ENCODE results near the gene ZBTB5.

ZBTB5 gene

DNA sequence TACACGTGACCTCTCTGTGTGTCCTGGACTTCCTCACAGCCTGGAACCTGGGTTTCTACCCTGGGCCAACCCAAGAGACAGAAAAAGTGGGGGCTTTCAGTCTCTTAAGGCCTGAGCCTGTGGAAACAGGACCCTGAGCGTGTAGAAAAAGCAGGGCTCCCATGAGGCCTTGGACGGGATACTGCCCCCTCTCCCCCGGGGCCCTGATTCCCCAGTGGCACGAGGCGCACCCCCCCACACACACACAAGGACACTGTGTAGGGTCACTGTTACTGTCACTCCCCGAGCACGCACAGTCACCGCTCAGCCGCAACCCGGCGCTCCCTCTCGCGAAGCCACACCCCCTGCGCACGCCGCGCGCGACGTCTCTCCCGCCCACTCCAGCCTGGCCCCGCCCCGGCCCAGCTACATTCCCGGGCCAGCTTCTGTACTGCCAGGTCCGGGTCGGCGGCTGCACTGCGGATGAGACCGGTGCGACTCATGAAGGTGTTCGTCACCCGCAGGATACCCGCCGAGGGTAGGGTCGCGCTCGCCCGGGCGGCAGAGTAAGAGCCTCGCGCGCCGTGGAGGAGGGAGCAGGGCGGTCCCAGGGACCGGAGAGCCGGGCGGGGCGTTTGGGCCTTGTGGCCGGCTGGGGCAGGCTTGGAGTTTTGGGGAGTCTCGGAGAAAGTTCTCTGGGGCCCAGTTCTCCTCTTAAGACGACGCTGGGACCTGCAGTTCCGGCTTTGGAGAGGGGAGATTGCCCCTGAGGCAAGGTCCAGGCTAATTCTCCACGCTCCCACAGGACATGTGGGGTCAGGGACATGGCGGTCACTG lies 42.8 kb downstream of the ZBTB5 start, which contains the start of gene GRHPR:
Gene GRHPR, plus strand, starts transcription at position 408 of the 816 bp plus-strand sequence. Its CDS starts 55 bp downstream, at position 463.
- peak; percentile 93 for DNase-seq

DNA sequence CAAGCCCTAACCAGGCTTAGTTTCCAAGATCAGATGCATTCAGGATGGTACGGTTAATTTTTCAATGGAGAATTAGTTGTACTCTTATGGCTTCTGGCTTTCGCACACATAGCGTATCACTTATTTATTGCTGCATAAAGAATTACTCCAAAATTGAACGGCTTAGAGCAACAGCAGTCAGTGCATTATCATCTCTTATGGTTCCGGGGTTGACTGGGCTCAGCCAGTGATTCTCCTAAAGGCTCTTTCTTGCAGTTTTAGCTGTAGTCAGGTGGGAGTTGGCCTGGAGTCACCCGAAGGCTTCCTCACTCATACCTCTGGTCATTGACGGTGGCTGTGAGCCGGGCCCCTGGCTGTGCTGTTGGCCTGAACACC lies 43.3 kb downstream of the ZBTB5 start:
- no peak for DNase-seq

DNA sequence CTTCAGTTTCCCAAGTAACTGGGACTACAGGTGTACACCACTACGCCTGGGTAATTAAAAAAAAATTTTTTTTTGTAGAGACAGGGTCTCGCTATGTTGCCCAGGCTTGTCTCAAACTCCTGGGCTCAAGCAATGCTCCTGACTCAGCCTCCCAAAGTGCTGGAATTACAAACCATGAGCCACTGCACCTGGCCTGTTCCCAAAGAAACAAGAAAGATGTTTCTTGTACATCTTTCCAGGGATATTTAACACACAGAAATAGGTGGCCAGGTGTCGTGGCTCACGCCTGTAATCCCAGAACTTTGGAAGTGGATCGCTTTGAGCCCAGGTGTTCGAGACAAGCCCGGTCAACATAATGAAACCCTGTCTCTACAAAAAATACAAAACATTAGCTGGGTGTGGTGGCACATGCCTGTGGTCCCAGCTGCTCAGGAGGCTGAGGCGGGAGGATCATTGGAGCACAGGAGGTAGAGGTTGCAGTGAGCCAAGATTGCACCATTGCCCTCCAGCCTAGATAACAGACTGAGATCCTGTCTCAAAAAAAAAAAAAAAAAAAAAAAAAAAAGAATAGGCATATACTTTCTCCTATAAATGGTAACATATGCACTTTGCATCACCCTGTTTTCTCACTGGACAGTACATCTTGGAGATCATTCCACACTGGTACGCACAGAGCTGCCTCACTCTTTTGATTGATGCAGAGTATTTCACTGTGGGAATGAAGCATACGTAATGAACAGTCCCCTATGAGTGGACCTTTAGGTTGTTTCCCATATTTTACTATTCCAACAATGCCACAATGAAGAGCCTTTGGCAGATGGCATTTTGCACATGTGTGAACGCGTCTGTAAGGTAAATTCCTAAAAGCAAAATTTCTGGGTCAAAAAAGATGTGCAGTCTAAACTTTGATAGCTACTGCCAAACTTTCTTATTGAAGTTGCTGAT lies 44.7 kb downstream of the ZBTB5 start:
- DNase-seq = no peak

DNA sequence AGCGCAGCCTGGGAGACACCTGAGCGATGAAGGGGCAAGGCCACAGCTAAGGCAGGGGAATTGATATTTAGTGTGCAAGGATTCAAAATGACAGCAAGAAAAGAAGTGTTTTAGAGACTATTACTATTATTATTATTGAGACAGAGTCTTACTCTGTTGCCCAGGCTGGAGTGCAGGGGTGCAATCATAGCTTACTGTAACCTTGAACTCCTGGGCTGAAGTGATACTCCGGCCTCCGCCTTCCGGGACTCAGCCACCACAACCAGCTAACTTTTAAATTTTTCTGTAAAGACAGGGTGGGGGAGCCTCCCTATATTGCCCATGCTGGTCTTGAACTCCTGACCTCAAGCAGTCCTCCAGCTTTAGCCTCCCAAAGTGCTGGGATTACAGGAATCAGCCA lies 46.0 kb downstream of the ZBTB5 start:
- no peak for DNase-seq

DNA sequence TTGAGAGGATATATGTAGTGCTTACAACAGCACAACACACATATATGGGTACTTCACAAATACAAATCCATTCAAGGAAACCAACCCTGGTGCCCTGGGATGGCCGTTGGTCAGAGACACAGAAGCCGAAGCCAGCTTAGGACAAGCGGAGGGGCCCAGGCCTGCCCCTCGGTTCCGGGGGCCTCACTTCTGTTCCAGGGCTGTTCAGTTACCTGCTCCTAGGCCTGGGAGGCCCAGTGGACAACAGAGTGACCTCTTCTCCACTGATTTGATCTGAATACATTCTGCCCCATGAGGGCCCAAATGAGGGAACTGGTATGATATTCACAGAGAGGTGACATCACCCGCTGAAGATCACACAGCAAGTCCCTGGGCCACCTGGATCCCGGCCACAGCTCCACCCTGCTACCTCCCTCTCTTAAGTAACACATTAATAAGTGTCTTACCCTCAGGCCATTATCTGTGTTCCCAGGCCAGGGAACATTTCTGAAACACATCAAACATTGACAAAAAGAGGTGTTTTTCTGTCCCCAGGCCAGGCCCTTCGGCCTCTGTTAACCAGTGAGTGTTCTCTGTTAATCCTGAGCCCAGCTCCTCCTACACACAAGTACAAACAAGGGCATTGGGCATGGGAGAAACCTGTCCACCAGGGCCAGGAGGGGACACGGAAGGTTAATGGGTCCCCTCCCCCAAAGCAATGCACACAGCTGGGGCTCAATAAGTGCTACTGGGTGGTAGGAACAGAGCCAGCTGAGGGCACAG lies 47.2 kb downstream of the ZBTB5 start:
- no peak for DNase-seq

DNA sequence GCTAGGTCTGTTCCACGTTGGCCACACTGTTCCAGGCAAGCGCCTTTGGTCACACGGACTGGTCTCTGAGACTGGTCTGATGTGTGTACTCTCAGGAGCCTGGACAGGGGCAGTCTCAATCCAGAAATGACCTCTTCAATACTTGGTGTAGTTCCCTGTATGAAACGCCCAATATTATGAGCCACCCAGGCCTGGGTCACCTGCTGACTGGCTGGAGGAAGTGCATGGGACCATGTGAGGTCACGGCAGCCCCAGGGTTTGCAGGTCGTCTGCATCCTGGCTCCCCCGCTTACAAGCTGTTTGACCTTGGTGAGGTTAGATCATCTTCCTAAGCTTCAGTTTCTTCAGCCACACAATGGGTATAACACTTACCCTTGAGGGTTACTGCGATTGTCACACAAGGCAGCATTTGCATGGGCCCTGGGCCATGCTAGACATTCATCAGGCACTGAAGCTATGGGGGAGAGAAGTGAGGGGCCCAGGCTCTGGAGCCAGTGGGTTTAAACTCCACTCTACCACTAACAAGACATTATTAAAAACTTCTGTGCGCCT lies 47.9 kb downstream of the ZBTB5 start:
- no peak for DNase-seq

DNA sequence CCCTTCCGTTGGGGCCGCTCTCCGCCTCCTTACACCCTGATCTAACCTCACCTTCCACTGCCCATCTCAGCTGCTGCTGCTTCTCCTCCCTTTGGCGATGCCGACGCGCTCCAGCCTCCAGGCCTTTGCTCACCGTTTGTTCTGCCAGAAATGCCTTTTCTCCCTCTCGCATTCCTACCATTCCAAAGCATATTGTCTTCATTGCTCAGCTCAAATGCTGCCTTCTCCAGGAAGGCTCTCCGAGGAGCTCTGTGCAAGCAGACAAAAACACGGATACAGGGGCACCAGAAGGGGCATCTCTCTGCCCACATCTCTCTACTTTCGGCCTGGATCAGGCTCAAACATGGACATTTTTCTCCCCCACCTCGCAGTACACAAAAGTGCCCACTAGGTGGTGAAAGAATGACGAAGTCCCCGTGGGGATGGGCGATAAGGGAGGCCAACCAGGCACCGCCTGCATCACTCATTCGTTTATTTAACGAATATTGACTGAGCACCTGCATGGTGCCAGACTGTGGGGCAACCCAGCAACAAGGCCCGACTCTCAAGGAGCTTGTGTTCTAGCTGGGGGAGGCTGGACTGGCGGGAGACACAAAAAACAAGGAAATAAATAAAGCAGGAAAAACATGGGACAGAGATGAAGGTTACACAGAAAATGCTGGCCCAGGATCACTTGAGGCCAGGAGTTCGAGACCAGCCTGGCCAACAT lies 50.1 kb downstream of the ZBTB5 start:
- peak; percentile 84 for DNase-seq

DNA sequence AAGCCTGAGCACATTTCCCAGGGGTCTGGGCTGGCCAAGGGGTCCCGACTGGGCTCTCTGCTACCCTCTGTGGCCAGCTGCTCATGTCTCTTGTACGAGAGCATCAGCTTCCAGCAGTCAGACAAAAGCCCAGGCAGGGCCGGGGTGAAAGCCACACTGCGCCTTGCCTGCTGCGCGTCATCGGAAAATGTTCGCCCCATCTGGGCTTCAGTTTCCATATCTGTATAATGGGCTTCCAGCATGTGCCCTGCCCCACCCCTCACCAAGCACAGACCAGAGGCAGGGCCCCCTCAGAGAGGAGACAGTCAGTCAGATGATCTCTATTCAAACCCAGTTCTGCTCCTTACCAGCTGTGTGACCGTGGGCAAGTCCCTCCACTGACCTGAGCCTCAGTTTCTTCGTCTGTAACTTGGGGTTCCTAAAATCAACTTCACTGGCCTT lies 50.7 kb downstream of the ZBTB5 start:
- DNase-seq = no peak

DNA sequence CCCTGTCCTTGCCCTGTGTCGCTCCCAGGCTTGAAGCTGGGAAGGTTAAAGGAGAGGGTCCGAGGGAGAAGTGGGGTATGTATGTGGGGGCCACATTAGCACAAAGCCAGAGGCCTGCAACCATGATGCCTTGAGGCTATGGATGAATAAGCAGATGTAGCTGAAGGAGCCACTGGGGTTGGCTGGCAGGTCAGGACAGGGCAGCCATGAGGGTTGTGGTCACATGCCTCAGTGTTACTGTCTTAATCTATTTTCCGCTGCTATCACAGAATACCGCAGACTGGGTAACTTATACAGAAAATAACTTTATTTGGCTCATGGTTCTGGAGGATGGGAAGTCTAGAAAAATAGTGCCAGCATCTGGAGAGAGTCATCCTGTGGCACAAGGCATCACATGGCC lies 51.9 kb downstream of the ZBTB5 start:
- DNase-seq = no peak

DNA sequence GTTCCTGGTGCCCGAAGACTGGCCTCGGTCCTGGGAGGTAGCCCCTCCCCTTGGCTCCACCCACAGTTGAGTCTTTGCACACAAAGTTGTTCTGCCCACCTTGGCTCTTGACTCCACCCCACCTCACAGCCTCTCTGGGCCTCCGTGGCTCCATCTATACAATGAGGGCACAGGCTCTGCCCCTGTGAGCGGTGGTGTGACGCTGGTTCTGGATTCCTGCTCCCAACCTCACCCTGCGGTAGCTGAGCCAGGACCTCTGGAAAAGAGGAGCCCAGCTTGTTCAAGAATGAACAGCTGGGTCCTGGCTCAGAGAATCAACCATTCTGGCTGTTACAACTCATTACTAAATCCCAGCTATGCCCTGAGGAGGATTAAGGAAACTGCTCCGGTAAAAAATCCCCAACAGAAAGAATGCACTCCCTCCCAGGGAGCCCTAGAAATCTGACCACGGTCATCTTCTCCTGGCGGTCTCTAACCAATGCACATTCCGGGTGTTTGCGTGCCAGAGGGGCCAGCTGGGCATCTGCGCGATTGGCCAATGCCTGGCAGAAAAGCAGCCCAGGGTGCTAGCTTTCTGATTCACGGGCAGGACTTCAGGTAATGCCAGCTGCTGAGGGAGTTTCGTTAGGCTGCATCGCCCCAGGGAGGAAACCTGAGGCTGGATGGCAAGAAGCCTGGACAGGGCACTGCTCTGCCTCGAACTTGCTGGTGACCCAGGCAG lies 52.7 kb downstream of the ZBTB5 start:
- no peak for DNase-seq

DNA sequence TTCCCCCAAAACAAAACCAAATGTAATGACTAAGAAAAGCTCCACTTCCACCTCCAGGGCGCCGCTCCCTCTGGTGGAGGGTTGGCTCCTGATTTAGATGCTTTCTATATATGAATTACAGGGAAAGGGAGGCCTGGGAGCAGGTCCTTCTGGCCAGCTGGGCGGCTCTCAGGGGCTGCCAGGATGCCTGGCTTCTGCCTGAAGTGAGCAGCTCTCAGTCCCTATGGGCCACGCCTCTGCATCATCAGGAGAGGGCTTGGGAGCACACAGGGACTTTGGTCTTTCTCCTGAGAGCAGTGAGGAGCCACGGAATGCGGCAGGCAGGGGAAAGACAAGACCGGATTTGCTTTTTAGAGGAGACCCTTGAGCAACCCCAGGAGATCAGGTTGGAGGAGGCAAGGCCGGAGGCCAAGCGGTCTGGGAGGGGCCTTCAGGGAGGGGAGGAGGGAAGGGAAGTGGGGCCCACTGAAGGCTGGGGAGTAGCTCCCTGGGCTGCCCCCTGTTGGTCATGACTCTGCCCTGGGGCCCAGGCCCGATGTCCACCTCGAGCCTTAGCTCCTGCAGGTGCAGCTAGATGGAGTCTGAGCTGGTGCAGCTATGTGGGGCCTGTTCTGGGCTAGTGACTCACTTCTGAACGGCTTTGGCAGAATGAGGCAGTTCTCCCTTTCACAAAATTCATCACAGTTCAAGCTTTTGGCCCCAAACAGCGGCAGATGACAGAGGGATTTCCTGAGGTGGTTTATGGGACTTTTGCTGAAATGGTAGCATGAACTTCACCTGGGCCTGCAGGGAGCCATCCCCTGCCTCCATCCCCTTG lies 54.1 kb downstream of the ZBTB5 start:
- peak; percentile 85 for DNase-seq

DNA sequence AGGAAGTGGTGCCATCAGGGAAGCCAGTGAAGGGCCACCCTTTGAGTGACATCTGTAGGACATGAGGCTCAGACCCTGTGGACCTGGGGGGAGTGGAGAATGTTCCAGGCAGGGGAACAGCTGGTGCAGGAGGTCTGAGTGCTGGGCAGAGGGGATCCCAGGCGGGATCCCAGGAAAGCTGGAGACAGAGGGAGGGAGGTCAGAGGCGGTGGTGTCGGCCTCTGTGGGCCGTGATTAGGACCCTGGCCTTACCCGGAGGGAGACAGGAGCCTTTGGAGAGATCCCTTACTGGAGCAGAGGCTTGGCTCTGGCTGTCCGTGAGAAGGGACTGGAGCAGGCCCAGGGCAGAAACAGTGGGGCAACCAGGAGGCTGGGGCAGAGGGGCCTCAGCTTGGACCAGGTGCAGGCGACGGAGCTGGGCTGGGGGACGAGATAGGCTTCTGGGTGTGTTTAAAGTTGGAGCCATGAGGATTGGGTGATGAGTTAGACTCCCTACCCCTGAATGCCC lies 54.8 kb downstream of the ZBTB5 start:
- DNase-seq = no peak

DNA sequence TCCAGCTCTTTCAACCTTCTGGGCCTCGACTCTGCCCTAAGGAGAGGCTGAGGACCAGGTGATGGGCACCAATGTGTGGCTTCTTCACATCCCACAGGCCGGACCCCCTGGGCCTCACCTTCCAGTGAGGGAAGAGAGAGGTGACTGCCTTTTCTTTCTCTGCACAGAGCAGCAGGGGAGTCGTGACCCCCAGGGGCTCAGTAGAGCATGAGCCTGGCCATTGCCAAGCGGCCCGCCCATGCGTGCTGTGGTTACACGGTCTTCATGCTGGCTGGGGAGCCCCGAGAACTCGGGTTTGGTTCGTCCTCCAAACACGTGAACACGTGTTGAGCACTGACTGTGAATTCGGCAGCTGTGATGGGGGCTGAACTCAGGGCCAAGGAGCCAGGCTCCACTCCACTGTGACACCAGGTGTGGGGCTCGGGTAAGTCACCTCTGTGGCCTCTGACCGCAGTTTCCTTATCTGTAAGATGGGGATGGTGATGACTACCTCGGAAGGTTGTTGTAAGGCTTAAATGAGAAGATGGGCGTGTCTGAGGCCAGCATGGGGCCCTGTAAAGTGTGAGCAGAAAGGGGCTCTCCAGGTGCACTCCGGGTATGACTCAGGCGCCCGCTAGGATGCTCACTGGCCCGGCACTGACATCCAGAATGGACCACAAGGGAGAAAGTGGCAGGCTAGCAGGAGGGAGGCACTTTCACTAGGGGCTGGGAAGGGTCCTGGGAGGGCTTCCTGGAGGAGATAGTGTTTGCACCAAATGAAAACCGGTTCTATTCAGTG lies 56.1 kb downstream of the ZBTB5 start:
- peak; percentile 95 for DNase-seq

DNA sequence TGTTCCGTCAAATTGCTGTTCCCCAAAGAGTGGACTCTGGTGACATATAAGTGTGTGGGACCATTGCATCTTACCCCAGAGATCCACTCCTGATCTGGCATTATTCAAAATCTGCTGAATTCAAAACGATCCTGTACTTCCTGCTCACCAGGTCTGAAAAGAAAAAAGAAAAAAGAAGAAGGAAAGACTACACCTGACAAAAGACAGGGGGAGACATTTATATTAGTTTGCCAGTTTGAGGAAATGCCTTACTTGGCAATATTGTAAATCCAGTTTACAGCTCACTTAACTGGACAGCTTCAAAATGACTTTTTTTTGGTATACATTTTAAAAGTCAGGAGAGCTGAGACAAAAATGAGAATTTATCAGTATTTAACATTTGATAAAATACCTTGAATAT lies 57.8 kb downstream of the ZBTB5 start:
- DNase-seq = no peak

DNA sequence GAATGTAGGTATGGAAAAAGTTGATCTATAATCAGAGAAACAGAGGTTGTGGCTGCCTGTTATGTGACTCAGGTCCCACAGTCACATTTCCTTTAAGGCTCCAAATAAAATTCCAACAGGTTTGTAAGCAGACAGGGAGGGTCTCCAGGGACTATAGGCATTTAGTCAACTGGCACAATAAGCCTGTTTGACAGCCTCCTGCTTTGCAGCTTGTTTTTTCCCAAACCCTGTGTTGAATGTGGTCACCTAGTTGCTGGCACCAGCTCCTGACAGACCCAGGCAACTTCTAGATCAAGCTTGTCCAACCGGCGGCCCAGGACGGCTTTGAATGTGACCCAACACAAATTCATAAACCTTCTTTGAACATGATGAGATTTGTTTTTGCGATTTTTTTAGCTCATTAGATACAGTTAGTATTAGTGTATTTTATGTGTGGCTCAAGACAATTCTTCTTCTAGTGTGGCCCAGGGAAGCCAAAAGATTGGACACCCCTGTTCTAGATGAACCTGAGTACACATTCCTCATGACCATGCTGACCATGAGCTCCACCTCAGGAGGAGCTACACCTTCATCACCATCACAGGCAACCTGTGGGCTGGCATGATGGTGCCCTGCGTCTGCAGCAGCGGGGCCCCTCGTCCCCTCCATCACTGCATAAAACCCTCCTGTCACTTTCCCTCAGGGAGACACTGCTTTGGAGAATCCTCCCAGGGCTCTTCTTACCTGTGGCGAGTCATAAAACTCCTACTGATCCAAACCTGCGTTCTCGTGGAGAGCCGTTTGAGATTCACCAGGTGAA lies 58.4 kb downstream of the ZBTB5 start:
- DNase-seq = no peak

DNA sequence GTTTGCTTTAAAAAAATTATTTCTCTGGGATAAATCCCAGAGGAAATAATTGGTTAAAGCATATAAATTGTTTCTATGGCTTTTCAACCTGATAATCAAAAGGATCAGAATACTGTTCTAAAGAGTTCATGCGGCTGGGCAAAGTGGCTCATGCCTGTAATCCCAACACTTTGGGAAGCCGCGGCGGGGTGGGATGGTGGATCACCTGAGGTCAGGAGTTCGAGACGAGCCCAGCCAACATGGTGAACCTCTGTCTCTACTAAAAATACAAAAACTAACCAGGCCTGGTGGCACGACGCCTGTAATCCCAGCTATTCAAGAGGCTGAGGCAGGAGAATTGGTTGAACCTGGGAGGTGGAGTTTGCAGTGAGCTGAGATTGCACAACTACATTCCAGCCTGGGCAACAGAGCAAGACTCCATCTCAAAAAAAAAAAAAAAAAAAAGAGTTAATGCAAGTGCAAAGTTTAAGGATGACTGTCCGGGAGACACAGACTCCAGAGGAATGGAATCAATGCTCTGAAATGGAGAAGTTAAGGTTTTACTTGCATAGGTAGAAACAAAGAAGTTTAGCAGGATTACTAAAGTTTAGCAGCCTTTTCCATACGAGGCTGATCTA lies 59.4 kb downstream of the ZBTB5 start:
- DNase-seq = no peak

DNA sequence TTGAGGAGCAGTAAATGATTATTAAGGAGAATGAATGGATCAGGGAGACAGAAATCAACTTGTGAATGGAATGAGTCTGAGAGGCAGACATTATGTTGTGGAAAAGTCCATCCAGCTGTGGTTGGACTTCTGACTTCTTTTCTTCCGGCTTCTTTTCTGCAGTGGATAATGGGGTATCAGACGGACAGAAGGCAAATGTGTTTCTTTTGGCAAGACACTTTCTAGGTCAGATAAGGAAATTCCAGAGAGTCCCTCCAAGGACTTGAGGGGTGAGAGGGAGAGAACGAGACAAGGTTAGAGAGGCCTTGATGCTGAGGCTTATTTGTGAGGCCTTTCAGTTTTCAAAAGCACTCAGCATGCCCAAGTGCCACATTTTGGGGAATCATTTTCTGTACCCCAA lies 59.9 kb downstream of the ZBTB5 start:
- no peak for DNase-seq

DNA sequence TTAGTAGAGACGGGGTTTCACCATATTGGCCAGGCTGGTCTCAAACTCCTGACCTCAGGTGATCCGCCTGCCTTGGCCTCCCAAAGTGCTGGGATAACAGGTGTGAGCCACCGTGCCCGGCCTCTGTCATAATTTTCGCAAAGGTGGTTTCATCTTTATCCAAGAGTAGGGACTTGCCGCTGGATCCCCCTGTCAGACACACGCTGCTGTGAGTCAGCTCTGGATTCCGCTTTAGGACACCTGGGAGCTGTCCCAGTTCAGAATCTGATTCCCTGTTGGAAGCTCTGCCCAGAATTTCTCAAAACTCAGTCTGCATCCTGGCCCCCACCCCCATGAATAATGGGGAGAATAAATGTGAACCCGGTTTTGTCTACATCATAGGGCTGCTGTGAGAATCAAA lies 60.7 kb downstream of the ZBTB5 start:
- DNase-seq = no peak
